Cardiac fibroblast (primary cell): ENCODE measurements around the gene DSCAML1.

ENCODE experiments used
- DNase-seq, 2 donors: peaks; one replicate each; pipeline versions ENCODE4 v3.0.0 to v3.0.0-alpha.2; 2010; ENCODE audit warnings: low read depth in 2 of 2
- H3K4me3 ChIP-seq, 2 donors: replicated peaks in 1 of 2; 1 replicate in 1 of 2; 2 replicates in 1 of 2; pipeline ENCODE4 v1.5.1; 2011; ENCODE audit warnings: low read depth in 2 of 2, low read length in 2 of 2, mild to moderate bottlenecking in 2 of 2, moderate library complexity in 1 of 2
- CTCF ChIP-seq: IDR thresholded peaks from one replicate; pipeline ENCODE4 v1.5.1; 2011; ENCODE audit warnings: low read depth, mild to moderate bottlenecking, low read length, inconsistent platforms

DSCAML1 gene

GRCh38 chr11:117752721-117753237 lies 44.2 kb downstream of the DSCAML1 start:
- no peak overlapping the region for H3K4me3 ChIP-seq
- no peak for DNase-seq
- TF ChIP-seq CTCF: no peak

- no peak overlapping the region for H3K4me3 ChIP-seq
- TF ChIP-seq CTCF: no peak
- no peak for DNase-seq
These were observed 44.9 kb downstream of the DSCAML1 start for GRCh38 chr11:117752071-117752470.

- no peak overlapping the region for H3K4me3 ChIP-seq
- no peak for TF ChIP-seq CTCF
- DNase-seq: no peak
These were observed 45.9 kb downstream of the DSCAML1 start for GRCh38 chr11:117750916-117751662.

GRCh38 chr11:117750357-117750756 lies 46.7 kb downstream of the DSCAML1 start:
- DNase-seq: no peak
- no peak for TF ChIP-seq CTCF

GRCh38 chr11:117749541-117749910 lies 47.5 kb downstream of the DSCAML1 start:
- no peak overlapping the region for H3K4me3 ChIP-seq
- no peak for DNase-seq
- no peak for TF ChIP-seq CTCF

More at GRCh38 chr11:117750357-117750756, 46.7 kb downstream of the DSCAML1 start:
- no peak overlapping the region for H3K4me3 ChIP-seq

DNA sequence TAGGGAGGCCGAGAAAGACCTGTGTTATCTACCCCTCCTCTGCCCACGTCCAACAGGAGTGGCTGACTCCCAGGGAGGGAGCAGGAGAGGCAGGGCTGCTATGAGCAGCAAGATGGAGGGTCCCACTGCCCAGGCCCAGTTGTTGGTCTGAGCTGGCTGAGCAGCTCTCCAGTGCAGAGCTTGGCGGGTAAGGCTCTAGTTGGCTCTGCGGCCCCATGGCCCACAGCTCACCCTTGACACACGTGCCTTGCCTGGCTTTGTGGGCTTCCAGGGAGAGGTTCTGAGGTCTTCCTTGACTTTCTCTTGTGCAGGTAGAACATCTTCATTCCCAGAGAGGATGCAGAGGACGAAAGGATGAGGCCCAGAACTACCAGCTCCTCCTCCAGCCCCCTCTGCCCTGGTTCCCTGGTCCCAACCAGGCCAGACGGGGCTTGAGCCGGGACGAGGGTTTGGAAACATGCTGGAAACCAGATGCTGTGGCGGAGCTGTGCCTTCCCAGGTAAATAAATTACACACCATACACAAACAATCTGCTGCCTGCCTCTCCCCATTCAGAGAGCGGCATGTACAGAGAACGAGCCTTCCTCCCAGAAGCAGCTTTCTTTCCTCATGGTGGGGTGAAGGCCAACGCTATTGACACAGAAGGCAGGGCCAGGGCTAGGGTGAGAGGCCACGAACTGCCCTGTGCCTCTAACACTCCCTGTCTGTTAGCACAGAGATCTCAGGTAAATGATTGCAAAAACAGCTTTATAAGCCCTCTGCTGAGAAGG lies 48.1 kb downstream of the DSCAML1 start:
- no peak for DNase-seq
- H3K4me3 ChIP-seq: no peak overlapping the region
- TF ChIP-seq CTCF: no peak
